Measurements from ENCODE around the gene NAPA.

DNA sequence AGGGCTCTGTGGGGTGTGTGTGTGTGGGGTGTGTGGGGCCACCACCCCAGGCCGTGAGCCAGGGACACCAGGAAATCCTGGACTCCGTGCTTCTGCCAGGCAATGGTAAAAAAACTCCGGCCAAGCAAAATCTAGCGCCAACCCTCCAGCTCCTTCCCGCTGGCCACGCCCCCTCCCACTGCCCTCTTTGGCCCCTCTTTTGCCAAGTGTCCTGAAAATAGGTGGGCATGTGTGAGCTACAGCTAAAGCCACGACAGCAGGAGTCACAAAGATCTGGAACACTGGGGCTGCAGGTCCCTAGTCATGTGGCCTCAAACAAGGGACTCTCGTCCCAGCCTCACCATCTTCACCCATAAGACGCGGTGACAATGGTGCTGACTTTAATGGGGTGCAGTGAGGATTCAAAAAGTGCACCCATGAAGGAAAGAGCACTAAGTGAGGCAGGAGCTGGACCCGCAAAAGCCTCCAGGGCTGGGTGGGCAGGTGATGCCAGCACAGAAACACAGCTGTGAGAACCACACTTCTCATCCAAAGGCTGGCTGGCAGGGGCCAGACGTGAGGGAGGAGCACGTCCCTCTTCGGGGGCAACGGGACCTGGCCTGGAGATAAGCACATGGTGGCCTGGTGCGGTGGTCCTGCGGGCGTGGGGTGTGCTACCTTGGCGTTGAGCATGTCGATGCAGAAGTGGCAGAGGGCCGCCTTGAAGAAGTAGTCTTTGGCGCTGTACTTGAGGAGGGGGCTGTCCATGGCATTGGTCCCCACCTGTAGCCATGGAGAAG, 23.3 kb downstream of the NAPA start:
- TF ChIP-seq GABPA (IDR thresholded peaks at IDR 0.05; ENCODE audit: low read depth) (no peak), POLR2AphosphoS5 (IDR thresholded peaks at IDR 0.05; ENCODE audit: low read depth) (no peak; the same call in 1 of the 2 replicates)
- TF ChIP-seq, protein P1, sequence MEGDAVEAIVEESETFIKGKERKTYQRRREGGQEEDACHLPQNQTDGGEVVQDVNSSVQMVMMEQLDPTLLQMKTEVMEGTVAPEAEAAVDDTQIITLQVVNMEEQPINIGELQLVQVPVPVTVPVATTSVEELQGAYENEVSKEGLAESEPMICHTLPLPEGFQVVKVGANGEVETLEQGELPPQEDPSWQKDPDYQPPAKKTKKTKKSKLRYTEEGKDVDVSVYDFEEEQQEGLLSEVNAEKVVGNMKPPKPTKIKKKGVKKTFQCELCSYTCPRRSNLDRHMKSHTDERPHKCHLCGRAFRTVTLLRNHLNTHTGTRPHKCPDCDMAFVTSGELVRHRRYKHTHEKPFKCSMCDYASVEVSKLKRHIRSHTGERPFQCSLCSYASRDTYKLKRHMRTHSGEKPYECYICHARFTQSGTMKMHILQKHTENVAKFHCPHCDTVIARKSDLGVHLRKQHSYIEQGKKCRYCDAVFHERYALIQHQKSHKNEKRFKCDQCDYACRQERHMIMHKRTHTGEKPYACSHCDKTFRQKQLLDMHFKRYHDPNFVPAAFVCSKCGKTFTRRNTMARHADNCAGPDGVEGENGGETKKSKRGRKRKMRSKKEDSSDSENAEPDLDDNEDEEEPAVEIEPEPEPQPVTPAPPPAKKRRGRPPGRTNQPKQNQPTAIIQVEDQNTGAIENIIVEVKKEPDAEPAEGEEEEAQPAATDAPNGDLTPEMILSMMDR (IDR thresholded peaks at IDR 0.05; ENCODE audit: insufficient read depth, low read length) = no peak
- TF ChIP-seq, protein P2, sequence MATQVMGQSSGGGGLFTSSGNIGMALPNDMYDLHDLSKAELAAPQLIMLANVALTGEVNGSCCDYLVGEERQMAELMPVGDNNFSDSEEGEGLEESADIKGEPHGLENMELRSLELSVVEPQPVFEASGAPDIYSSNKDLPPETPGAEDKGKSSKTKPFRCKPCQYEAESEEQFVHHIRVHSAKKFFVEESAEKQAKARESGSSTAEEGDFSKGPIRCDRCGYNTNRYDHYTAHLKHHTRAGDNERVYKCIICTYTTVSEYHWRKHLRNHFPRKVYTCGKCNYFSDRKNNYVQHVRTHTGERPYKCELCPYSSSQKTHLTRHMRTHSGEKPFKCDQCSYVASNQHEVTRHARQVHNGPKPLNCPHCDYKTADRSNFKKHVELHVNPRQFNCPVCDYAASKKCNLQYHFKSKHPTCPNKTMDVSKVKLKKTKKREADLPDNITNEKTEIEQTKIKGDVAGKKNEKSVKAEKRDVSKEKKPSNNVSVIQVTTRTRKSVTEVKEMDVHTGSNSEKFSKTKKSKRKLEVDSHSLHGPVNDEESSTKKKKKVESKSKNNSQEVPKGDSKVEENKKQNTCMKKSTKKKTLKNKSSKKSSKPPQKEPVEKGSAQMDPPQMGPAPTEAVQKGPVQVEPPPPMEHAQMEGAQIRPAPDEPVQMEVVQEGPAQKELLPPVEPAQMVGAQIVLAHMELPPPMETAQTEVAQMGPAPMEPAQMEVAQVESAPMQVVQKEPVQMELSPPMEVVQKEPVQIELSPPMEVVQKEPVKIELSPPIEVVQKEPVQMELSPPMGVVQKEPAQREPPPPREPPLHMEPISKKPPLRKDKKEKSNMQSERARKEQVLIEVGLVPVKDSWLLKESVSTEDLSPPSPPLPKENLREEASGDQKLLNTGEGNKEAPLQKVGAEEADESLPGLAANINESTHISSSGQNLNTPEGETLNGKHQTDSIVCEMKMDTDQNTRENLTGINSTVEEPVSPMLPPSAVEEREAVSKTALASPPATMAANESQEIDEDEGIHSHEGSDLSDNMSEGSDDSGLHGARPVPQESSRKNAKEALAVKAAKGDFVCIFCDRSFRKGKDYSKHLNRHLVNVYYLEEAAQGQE (IDR thresholded peaks at IDR 0.05; ENCODE audit: insufficient replicate concordance, low read depth) = no peak
